Neural cell (in vitro differentiated cells): ENCODE measurements around the gene MUC6. TPM values are rescaled to one million over a fixed set of nuclear protein-coding genes. Genes with fewer than 3 reads are reported as not detected.

Experiments used
- H2AFZ ChIP-seq: fragments of 200-600, 300-800 bp; sonication (generic), shearing (Covaris generic); 2 replicates; pipeline ENCODE4 v1.6.0; 2014; ENCODE audit warnings: low read depth, mild to moderate bottlenecking, antibody characterized with exemption, low read length, moderate library complexity
- H3F3A ChIP-seq: fragments of 200-600 bp; shearing (Covaris generic); 2 replicates; pipeline ENCODE4 v1.6.1; 2016; ENCODE audit warnings: mild to moderate bottlenecking, moderate library complexity, mixed read lengths, antibody characterized with exemption, low read length; ENCODE audit not compliant: insufficient read depth, poor library complexity, severe bottlenecking
- H3K27ac ChIP-seq: fragments of 200-600, 300-800 bp; sonication (generic), shearing (Covaris generic); 2 replicates; pipeline ENCODE4 v1.5.1; 2014; ENCODE audit warnings: mild to moderate bottlenecking, low read length, moderate library complexity
- H3K27me3 ChIP-seq: fragments of 300-800, 200-600 bp; sonication (generic), shearing (Covaris generic); 2 replicates; pipeline ENCODE4 v1.6.0; 2014; ENCODE audit warnings: mild to moderate bottlenecking, low read depth, low read length, moderate library complexity; ENCODE audit not compliant: insufficient read depth
- H3K36me3 ChIP-seq: fragments of 300-800, 200-600 bp; sonication (generic), shearing (Covaris generic); 2 replicates; pipeline ENCODE4 v1.5.1; 2014; ENCODE audit warnings: mild to moderate bottlenecking, antibody characterized with exemption, low read length, moderate library complexity; ENCODE audit not compliant: insufficient read depth
- H3K4me2 ChIP-seq: fragments of 300-800, 200-600 bp; sonication (generic), shearing (Covaris generic); 2 replicates; pipeline ENCODE4 v1.6.0; 2014; ENCODE audit warnings: mild to moderate bottlenecking, low read length
- H3K4me3 ChIP-seq: fragments of 300-800, 200-600 bp; sonication (generic), shearing (Covaris generic); 2 replicates; pipeline ENCODE4 v1.5.1; 2014; ENCODE audit warnings: mild to moderate bottlenecking, low read length, moderate library complexity
- H3K79me2 ChIP-seq: fragments of 200-600 bp; shearing (Covaris generic); replicated peaks from 2 replicates; pipeline ENCODE4 v1.6.0; 2014; ENCODE audit warnings: mild to moderate bottlenecking, low read length, moderate library complexity; ENCODE audit not compliant: insufficient read depth
- H3K9ac ChIP-seq: fragments of 300-800, 200-600 bp; sonication (generic), shearing (Covaris generic); 2 replicates; pipeline ENCODE4 v1.6.1; 2016; ENCODE audit warnings: mild to moderate bottlenecking, low read length, mixed read lengths
- H3K9me2 ChIP-seq: fragments of 200-600 bp; shearing (Covaris generic); 2 replicates; pipeline ENCODE4 v1.6.1; 2016; ENCODE audit warnings: mild to moderate bottlenecking, low read length, mixed read lengths; ENCODE audit not compliant: insufficient read depth
- H3K9me3 ChIP-seq: fragments of 200-600, 300-800 bp; sonication (generic), shearing (Covaris generic); 2 replicates; pipeline ENCODE4 v1.6.1; 2016; ENCODE audit warnings: mild to moderate bottlenecking, mixed run types, low read length, moderate library complexity, mixed read lengths
- H4K20me1 ChIP-seq: fragments of 200-600 bp; shearing (Covaris generic); 2 replicates; pipeline ENCODE4 v1.6.1; 2016; ENCODE audit warnings: mild to moderate bottlenecking, mixed run types; ENCODE audit not compliant: insufficient read depth
- CTCF ChIP-seq: fragments of 450-650 bp; IDR thresholded peaks from 2 replicates; pipeline ENCODE4 v1.5.1; 2014; ENCODE audit warnings: antibody characterized with exemption, mild to moderate bottlenecking, moderate library complexity; ENCODE audit not compliant: poor library complexity, severe bottlenecking
- EP300 ChIP-seq: fragments of 450-650 bp; conservative IDR thresholded peaks from 2 replicates; pipeline ENCODE4 v1.6.1; 2014; ENCODE audit warnings: antibody characterized with exemption, mild to moderate bottlenecking, moderate library complexity; ENCODE audit not compliant: poor library complexity, severe bottlenecking
- EZH2 ChIP-seq: fragments of 200-600, 300-800 bp; shearing (Covaris generic), sonication (generic); IDR thresholded peaks from 2 replicates; pipeline ENCODE4 v1.6.1; 2014; ENCODE audit warnings: antibody characterized with exemption, low read length, borderline replicate concordance, mild to moderate bottlenecking; ENCODE audit not compliant: insufficient read depth, poor library complexity, severe bottlenecking
- MXI1 ChIP-seq: fragments of 450-650 bp; conservative IDR thresholded peaks from 2 replicates; pipeline ENCODE4 v1.6.1; 2014; ENCODE audit warnings: antibody characterized with exemption, mild to moderate bottlenecking; ENCODE audit not compliant: poor library complexity, severe bottlenecking
- POLR2AphosphoS5 ChIP-seq: IDR thresholded peaks from 2 replicates; pipeline ENCODE4 v1.6.1; 2012
- RAD21 ChIP-seq: fragments of 450-650 bp; conservative IDR thresholded peaks from 2 replicates; pipeline ENCODE4 v1.6.1; 2014; ENCODE audit warnings: antibody characterized with exemption, mild to moderate bottlenecking, moderate library complexity
- REST ChIP-seq: IDR thresholded peaks from 2 replicates; pipeline ENCODE4 v1.6.1; 2012; ENCODE audit warnings: borderline replicate concordance
- SMC3 ChIP-seq: fragments of 450-650 bp; conservative IDR thresholded peaks from 2 replicates; pipeline ENCODE4 v1.6.1; 2014; ENCODE audit warnings: antibody characterized with exemption, mild to moderate bottlenecking, moderate library complexity; ENCODE audit not compliant: poor library complexity
- TAF1 ChIP-seq: IDR thresholded peaks from 2 replicates; pipeline ENCODE4 v1.6.1; 2012; ENCODE audit warnings: low read depth
- polyA plus RNA-seq: library from polyadenylated mRNA; depleted of rRNA; stranded (reverse); fragments of >200 nt; gene quantifications from 2 replicates; pipeline ENCODE4 v1.2.3, GENCODE V29; 2014

MUC6 gene
- polyA plus RNA-seq, 1 donor from 2014 or later, result not detected

- H3K9me2 ChIP-seq, result no peaks in the 10 kb centered on the region
- no peak overlapping the region for H3K9ac ChIP-seq
- H3K4me2 ChIP-seq, result no peak overlapping the region
- no peak overlapping the region for H2AFZ ChIP-seq
- no peaks in the 10 kb centered on the region for H3K36me3 ChIP-seq
- no peaks in the 10 kb centered on the region for H3K9me3 ChIP-seq
- no peaks in the 10 kb centered on the region for H3K27me3 ChIP-seq
- H4K20me1 ChIP-seq, result no peaks in the 10 kb centered on the region
- no peak overlapping the region for H3K4me3 ChIP-seq
- no peaks in the 10 kb centered on the region for H3F3A ChIP-seq
- no peak overlapping the region for H3K27ac ChIP-seq
- H3K79me2 ChIP-seq, result no peaks in the 10 kb centered on the region
- no peak for TF ChIP-seq TAF1
- TF ChIP-seq EZH2, result no peak
- no peak for TF ChIP-seq RAD21
- no peak for TF ChIP-seq REST
- TF ChIP-seq POLR2AphosphoS5, result no peak
- TF ChIP-seq EP300, result no peak
- TF ChIP-seq SMC3, result no peak
- TF ChIP-seq MXI1, result no peak
- TF ChIP-seq CTCF, result no peak
These were observed 43.9 kb downstream of the MUC6 start for GRCh38 chr11:992577-992976.

GRCh38 chr11:991711-992307 is 44.7 kb downstream of the MUC6 start:
- Histone ChIP-seq H3K36me3 (no peaks in the 10 kb centered on the region), H3K9me3 (no peaks in the 10 kb centered on the region), H3K4me3 (no peak overlapping the region), H3K4me2 (no peak overlapping the region), H3K27me3 (no peaks in the 10 kb centered on the region), H3K79me2 (no peaks in the 10 kb centered on the region), H3K27ac (no peak overlapping the region), H2AFZ (no peak overlapping the region), H3K9me2 (no peaks in the 10 kb centered on the region), H3K9ac (no peak overlapping the region), H4K20me1 (no peaks in the 10 kb centered on the region), H3F3A (no peaks in the 10 kb centered on the region)
- TF ChIP-seq MXI1 (no peak), TAF1 (no peak), CTCF (no peak), EP300 (no peak), POLR2AphosphoS5 (no peak), EZH2 (no peak), RAD21 (no peak), SMC3 (no peak), REST (no peak)
